OCI-LY1 (cell line): Measurements from ENCODE around the gene CAPN12.

ENCODE experiments used
- EZH2 ChIP-seq: fragments of 200-600 bp; sonication (generic), shearing (Covaris generic); IDR thresholded peaks from 2 replicates; pipeline ENCODE4 v1.8.0; 2017; ENCODE audit warnings: borderline replicate concordance, mixed run types, mild to moderate bottlenecking, antibody characterized with exemption, low read length, moderate library complexity, mixed read lengths
- TF ChIP-seq, protein P1 (sequence below): fragments of 200-600 bp; sonication (generic), shearing (Covaris generic); IDR thresholded peaks from 2 replicates; pipeline ENCODE4 v1.5.1; 2017; ENCODE audit warnings: mild to moderate bottlenecking, antibody characterized with exemption, low read length, moderate library complexity, mixed read lengths

- TF ChIP-seq, protein P1, sequence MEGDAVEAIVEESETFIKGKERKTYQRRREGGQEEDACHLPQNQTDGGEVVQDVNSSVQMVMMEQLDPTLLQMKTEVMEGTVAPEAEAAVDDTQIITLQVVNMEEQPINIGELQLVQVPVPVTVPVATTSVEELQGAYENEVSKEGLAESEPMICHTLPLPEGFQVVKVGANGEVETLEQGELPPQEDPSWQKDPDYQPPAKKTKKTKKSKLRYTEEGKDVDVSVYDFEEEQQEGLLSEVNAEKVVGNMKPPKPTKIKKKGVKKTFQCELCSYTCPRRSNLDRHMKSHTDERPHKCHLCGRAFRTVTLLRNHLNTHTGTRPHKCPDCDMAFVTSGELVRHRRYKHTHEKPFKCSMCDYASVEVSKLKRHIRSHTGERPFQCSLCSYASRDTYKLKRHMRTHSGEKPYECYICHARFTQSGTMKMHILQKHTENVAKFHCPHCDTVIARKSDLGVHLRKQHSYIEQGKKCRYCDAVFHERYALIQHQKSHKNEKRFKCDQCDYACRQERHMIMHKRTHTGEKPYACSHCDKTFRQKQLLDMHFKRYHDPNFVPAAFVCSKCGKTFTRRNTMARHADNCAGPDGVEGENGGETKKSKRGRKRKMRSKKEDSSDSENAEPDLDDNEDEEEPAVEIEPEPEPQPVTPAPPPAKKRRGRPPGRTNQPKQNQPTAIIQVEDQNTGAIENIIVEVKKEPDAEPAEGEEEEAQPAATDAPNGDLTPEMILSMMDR = no peak
- no peak for TF ChIP-seq EZH2
Observed at GRCh38 chr19:38745316-38745715, 1.0 kb upstream of the CAPN12 start.
